RWPE2 (cell line): ENCODE measurements around the gene ZNF653.

Experiments
- ATAC-seq: fragments of 200-7000 bp; cut with Tn5 transposase; 3 replicates; pipeline ENCODE4 v1.9.1; 2021; ENCODE audit warnings: low read depth
- DNase-seq: peaks from one replicate; pipeline ENCODE4 v3.0.0-alpha.2; 2020; ENCODE audit warnings: low spot score
- H3K27ac ChIP-seq: fragments of 450-650 bp; 2 replicates; pipeline ENCODE4 v1.5.1; 2017; ENCODE audit warnings: mild to moderate bottlenecking; ENCODE audit not compliant: poor library complexity, severe bottlenecking
- H3K27me3 ChIP-seq: fragments of 250-450 bp; sonication (Bioruptor Pico); 2 replicates; pipeline ENCODE4 v1.5.1; 2021; ENCODE audit warnings: mild to moderate bottlenecking, moderate library complexity; ENCODE audit not compliant: insufficient read depth, poor library complexity, severe bottlenecking
- H3K36me3 ChIP-seq: fragments of 250-450 bp; sonication (Bioruptor Pico); 2 replicates; pipeline ENCODE4 v1.5.1; 2020; ENCODE audit warnings: low read depth, mild to moderate bottlenecking, moderate library complexity
- H3K4me1 ChIP-seq: fragments of 250-450 bp; sonication (Bioruptor Pico); 2 replicates; pipeline ENCODE4 v1.5.1; 2021; ENCODE audit warnings: mild to moderate bottlenecking, moderate library complexity; ENCODE audit not compliant: insufficient read depth, poor library complexity, severe bottlenecking
- H3K4me3 ChIP-seq: fragments of 250-450 bp; sonication (Bioruptor Pico); 2 replicates; pipeline ENCODE4 v1.5.1; 2021; ENCODE audit warnings: mild to moderate bottlenecking, moderate library complexity; ENCODE audit not compliant: severe bottlenecking
- H3K9me3 ChIP-seq: fragments of 250-450 bp; sonication (Bioruptor Pico); 2 replicates; pipeline ENCODE4 v1.5.1; 2021; ENCODE audit warnings: mild to moderate bottlenecking, moderate library complexity; ENCODE audit not compliant: severe bottlenecking
- CTCF ChIP-seq: fragments of 450-650 bp; IDR thresholded peaks from one replicate; pipeline ENCODE4 v1.5.1; 2017; ENCODE audit warnings: mild to moderate bottlenecking, moderate library complexity; ENCODE audit not compliant: poor library complexity, severe bottlenecking

ZNF653 gene

GRCh38 chr19:11486661-11487503 lies 18.8 kb downstream of the ZNF653 start:
- DNase-seq (no peak), ATAC-seq (no peak)
- H3K27me3 ChIP-seq: peaks cover 7% of the 10 kb centered on the region
- H3K36me3 ChIP-seq: no peaks in the 10 kb centered on the region
- no peak overlapping the region for H3K27ac ChIP-seq
- H3K4me1 ChIP-seq: no peaks in the 10 kb centered on the region
- no peak overlapping the region for H3K4me3 ChIP-seq
- TF ChIP-seq CTCF: no peak
- no peaks in the 10 kb centered on the region for H3K9me3 ChIP-seq

- no peak overlapping the region for H3K27ac ChIP-seq
- no peaks in the 10 kb centered on the region for H3K9me3 ChIP-seq
- no peaks in the 10 kb centered on the region for H3K36me3 ChIP-seq
- DNase-seq (no peak), ATAC-seq (no peak)
- no peak for TF ChIP-seq CTCF
- H3K4me1 ChIP-seq: no peaks in the 10 kb centered on the region
- peaks cover 22% of the 10 kb centered on the region for H3K27me3 ChIP-seq
- no peak overlapping the region for H3K4me3 ChIP-seq
Measured at GRCh38 chr19:11485245-11485837, 20.3 kb downstream of the ZNF653 start.

- DNase-seq (no peak), ATAC-seq (no peak)
- H3K4me1 ChIP-seq: no peaks in the 10 kb centered on the region
- H3K27ac ChIP-seq: no peak overlapping the region
- H3K9me3 ChIP-seq: no peaks in the 10 kb centered on the region
- peaks cover 27% of the 10 kb centered on the region for H3K27me3 ChIP-seq
- no peaks in the 10 kb centered on the region for H3K36me3 ChIP-seq
- H3K4me3 ChIP-seq: no peak overlapping the region
- no peak for TF ChIP-seq CTCF
Measured at GRCh38 chr19:11483366-11484111, 22.1 kb downstream of the ZNF653 start.

GRCh38 chr19:11482384-11483050 lies 23.1 kb downstream of the ZNF653 start:
- DNase-seq: no peak
- H3K36me3 ChIP-seq: no peaks in the 10 kb centered on the region
- peak; percentile 60 for ATAC-seq
- H3K9me3 ChIP-seq: no peaks in the 10 kb centered on the region
- H3K27me3 ChIP-seq: peaks cover 27% of the 10 kb centered on the region
- no peaks in the 10 kb centered on the region for H3K4me1 ChIP-seq
- peak; percentile 98 for TF ChIP-seq CTCF
- peak overlapping the region; percentile 30 for H3K4me3 ChIP-seq
- H3K27ac ChIP-seq: no peak overlapping the region
